DMS 273 treated with DMSO at 0.1 percent for 48 hours (cell line): ENCODE results near the gene ARHGAP15.

Source experiments
- DNase-seq: peaks from one replicate; lab custom pipeline; 2025; lab: John Stamatoyannopoulos, UW

Gene ARHGAP15

DNA sequence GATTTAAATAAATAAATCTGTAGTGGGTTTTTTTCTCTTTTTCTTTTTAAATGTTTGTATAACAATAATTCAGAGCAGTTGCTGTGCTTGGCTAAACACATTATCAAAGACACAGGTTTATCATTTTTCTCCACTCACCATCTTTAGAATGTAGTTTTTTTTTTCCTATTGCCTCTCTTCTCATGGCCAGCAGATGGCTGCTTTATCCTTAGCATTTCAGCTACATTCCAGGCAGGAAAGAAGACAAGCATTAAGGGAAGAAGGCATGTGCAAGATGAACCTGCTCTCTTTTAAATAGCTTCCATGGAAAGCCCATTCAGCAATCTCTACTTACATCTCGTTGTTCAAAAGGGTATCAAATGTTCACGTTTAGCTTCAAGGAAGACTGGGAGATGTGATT, 42.6 kb downstream of the ARHGAP15 start:
- no peak for DNase-seq

DNA sequence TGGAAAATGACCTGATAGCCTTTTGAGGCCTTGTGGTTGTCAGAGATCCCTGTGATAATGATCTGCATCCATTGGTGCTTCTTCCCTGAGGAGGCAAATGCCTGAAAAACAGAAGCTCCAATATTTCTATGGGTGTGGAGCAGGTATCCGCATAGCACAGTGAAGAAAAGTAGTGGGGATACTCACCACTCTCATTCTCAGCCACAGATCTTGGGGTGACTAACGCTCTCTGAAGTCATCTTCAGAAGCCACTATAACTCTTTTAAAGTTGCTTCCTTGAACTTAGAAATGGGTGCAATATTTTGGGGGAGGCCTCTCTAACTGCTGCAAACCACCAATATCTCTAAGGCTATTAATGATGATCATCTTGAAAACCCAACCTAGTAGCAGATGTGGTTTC, 46.2 kb downstream of the ARHGAP15 start:
- DNase-seq, result no peak

DNA sequence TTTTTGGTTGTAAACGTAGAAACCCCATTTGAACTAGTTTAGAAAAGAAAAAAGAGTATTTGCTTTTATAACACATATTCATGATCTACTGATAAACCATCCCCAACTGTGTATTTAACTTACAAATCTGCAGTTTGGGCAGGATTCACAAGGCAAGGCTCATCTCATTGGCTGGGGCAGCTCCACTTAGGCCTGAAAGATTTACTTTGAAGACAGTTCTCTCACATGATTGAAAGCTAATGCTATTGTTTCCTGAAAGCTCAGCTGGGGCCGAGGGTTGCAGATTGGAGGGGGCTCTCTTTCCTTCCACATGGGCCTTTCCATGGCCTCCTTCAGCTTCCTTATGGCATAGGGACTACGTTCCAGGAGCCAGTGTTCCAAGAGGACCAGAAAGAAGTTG, 47.4 kb downstream of the ARHGAP15 start:
- DNase-seq, result no peak

DNA sequence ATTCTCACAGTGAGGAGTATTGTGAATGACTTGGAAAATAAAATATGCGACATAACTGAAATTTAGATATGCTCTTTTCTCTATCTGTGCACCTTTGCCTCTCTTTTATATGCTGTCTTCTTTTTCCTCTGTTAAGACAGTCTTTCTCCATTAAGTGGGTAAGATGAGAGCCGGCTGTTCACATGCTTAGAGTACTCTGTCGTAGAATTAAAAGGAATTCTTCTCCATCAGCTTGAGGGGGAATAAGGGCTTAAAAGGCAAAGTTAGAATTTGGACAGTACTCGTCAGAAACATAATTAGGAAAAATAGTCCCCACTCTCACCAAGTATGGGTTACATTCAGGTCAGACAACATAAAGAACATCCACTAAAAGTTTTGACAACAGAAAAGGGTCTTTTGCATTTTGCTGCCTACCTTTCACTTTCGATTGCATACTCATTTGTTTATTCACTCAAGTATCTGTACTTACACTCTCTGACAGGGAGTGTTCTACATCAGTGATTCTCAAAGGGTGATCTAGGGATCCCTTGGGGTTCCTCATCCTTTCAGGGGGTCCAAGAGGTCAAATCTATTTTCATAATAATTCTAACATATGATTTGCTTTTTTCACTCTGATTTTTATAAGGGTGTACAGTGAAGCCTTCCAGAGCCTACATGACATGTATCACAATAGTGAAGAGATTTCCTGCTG, 48.0 kb downstream of the ARHGAP15 start:
- no peak for DNase-seq

DNA sequence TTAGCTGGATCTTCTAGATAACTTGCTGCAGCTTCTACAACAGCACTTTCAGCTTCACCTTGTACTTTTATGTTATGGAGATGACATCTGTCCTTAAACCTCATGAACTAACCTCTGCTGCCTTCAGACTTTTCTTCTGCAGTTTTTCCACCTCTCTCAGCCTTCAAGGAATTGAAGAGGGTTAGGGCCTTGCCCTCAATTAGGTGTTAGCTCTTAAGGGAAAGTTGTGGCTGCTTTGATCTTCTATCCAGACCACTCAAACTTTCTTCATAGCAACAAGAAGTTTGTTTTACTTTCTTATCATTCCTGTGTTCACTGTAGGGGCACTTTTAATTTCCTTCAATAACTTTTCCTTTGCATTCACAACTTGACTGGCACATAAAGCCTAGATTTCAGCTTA, 52.3 kb downstream of the ARHGAP15 start:
- DNase-seq, result no peak

DNA sequence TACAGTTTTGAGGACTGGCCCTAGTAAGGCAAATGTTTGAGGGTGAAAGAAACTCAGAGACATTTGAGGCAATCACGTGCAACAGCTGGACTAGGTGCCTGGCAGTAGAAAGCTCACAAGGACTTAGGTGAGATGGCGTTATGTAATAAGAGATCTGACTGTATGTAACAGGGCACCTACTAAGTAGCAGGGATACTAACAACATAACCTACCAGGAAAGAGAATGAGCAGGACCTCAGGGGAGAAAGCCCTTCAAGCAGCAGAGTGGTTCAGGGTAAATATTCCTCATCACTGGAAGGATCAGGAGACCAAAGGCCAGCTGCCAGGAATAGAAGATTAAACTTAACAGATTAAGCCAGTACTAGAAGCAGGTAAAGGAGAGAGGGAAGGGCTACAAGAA, 53.4 kb downstream of the ARHGAP15 start:
- DNase-seq, result no peak

DNA sequence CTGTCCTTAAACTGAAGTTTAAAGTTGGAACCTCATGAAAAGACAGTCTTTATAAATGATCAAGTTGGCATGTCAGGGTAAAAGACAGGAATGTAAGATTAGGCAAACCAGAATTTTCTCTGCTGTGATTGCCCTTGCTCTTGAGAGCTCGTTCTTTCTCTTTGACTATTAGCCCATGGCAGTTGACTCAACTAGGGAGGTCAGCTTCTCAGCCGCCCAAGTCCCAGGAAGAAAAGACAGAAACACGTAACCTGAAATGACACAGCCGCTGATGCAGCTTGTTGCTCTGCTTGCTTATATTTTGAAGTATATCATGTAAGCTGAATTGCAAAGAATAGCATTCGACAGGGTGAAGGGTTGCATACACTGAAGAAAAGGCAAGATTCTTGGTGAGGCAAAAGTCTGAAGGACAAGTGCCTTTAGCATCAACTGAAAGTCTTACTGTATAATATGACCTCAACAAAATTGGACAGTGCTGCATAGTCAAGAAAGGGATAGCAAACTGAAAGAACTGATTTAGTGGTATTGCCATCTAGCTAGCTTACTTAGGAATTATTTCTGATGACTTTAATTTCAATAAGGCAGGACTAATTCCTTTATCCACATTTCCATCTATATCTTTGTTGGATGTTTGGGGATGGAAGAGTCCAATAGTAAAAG, 54.7 kb downstream of the ARHGAP15 start:
- no peak for DNase-seq

DNA sequence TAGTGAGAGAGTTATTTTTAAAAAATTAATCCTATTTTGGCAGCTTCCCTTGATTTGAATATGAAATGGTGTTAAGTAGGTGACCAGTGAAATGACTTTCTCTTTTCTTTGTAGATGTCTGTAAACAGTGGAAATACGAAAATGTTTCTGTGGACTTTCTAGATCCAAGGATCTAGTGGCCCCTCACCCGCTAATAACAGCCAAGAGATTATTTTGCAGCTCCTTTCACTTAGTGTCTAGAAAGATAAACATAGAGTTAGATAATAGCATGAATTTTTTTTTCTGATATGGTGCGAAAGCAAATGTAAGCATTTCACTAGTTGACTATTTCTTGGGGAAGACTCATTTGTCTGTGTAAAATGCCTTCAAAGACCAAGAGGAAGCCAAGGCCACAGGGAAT, 57.7 kb downstream of the ARHGAP15 start:
- no peak for DNase-seq

DNA sequence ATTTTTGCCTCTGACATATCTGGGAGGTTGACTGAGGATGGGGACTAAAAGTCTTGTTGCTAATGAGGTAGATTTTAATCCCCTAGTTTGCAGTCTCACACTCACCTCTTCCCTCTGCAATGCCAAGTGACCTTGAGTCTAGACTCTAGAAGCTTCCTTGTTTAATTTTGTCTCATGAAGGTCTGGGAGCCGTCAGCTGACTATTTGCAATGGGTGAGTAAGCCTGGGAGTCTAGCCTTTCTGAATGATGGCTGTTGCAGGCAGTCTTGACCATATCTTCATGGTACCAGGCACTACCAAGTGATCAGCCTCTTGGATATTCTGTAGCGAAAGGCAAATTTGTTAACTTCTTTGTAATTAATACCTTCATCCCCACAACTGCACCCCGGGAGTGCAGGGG, 61.2 kb downstream of the ARHGAP15 start:
- DNase-seq, result no peak

DNA sequence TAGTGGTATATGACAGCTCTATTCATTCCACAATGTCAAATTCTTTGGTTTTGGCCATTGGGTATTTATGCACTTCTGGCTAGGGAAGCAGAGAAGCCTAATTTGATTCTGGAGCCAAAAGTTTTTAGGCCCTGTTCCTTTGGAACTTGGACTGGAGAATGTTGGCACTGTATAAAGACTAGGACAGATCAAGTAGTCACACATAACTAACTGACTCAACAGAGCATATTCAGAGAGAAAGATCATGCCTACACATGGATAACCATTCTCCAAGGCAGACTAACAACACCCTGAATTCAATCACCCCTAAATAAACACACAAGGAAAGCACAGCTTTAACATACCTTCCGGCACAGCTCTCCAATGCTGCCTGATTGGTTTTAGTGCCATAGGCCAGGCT, 62.9 kb downstream of the ARHGAP15 start:
- no peak for DNase-seq

DNA sequence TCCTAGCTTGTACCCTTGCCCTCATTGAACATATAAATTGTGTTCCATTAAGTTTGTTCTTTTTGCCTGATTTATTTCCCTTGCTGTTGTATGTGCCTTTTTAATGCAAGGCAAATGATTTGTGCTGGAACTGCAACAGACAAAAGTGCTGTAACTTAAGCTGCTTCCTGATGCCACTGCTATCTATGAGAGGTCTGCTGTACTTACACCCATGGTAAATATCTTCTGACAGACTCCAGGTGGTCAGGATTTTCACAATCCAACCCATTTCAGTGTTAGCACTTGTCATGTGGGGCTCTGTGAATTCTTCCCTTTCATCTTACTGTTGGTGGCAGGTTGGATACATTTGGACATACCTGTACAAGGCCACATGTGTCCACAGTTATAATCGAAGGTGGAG, 63.5 kb downstream of the ARHGAP15 start:
- peak; percentile 48 for DNase-seq

DNA sequence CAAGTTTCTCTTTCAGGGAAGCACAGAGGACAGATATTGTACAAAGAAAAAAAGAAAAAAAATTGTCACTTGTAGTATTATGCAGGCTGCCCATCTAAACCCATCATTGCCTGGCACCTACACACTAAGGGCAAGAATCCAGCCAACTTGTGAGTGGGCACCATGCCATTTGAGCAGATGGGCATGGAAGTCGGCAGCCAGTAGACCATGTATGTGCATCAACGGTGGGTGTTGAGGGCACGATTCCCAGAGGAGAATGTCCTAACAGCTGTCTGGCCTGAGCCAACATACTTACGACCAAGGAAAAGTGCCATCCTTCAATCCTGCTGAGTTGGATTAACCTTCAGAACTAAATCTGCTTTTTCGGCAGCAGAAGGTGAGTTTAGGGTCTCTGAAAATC, 63.9 kb downstream of the ARHGAP15 start:
- DNase-seq, result peak; percentile 87

DNA sequence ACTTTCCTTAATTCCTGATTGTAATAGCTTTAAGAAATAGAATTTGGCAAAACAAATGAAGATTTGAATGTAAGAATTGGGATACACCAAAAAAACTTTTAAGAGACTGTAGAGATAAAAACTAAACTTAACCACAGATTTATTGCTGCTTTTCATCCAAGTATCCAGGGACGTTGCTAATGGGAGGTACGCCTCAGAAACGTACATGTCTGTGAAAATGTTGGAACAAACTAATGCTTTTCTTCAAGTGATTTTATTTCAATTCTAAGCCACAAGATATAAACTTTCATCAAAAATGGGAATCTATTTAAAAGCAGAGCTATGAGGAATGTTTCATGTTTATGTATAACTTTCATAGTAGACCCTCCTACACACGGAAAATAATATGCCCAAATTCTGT, 66.3 kb downstream of the ARHGAP15 start:
- no peak for DNase-seq

DNA sequence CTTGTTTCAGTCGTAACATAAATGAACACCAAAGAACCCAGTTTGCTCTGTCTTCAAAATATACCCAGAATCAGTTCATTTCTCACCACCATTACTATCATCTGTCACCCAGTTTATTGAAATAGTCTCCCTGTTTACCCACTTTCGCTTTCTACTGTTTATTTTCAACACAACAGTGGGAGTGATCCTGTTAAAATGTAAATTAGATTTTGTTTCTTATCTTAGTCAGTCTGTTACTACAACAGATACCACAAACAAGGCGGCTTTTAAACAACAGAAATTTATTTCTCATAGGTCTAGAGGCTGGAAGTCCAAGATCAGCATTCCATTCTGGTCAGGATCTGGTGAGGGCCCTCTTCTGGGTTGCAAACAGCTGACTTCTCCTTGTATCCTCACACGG, 74.8 kb downstream of the ARHGAP15 start:
- no peak for DNase-seq

DNA sequence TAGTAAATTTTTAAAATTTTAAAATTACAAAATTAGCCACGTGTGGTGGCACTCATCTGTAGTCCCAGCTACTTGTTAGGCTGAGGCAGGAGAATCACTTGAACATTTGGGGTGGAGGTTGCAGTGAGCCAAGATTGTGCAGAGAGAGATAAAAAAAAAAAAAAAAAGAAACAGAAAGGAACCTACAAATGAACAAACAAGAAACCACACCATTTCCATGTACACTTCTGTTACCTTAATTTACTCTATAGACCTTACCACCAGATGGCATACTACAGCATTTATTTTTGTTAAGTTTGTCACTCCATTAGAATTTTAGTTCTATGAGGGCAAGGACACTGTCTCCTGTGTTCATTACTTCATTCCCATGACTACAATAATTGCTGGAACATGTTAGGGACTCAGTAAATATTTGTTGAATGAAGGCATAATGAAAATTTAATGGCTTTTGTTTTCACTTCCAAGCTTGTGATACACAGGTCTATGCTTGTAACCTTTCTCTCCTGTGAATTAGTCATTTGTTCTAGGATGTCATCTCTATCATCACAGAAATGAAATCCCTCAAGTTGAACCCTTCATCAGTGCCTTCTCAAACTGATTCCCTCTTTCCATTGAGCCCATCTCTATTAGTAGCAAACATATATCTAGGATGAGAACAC, 76.0 kb downstream of the ARHGAP15 start:
- no peak for DNase-seq

DNA sequence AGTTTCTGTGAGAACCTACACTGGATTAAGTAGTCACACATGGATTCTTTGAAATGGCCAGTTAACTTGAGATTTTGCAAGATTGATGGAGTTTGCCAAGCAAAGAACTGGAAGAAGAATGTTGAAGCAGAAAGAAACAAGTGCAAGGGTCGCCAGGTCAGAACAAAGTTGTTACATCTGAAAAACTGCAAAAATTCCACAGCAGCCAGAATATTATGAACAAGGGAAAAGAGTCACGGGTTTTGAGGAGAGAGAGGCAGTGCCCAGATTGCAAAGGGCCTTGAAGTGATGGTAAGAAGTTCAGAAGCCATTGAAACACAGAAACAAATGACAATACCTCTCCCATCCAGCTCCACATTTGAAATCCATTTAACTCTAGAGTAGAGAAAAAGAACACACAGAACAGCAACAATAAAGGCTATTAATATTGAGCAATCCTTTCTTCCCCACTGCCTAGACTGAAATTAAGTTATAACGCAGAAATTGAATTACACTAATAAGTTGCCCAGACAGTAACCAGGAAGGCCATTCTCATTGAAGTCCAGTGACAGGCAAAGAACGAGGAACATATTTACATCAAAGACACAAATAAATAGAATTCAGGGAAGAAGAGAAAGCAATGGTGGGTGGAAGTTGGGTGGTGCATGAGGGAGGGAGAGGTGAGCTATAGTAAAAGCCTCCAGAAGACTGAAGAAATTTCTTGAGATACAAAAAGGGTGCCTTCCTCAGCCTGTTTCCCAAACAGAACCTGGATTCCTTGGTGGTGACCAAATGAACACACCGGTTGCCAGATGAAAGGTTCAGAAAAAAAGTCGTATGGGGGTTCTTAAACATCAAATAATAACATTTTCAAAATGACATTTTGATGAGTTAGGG, 80.6 kb downstream of the ARHGAP15 start:
- no peak for DNase-seq

DNA sequence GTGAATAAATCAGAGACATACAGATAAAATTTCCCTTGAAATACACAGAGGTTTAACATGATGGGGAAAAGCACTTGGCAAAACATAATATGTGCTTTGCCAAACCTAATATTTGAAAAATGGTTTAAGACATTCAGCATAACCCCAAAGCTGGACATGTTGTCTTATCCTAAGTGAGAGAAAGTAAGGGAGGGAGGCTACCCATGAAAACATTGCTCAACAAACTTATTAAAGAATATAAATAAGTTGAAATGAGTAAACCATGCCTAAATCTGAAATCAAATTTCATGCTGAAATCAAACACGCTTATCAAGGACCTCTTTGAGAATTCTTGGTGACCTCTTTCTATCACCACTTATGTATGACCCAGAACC, 81.2 kb downstream of the ARHGAP15 start:
- DNase-seq, result no peak

DNA sequence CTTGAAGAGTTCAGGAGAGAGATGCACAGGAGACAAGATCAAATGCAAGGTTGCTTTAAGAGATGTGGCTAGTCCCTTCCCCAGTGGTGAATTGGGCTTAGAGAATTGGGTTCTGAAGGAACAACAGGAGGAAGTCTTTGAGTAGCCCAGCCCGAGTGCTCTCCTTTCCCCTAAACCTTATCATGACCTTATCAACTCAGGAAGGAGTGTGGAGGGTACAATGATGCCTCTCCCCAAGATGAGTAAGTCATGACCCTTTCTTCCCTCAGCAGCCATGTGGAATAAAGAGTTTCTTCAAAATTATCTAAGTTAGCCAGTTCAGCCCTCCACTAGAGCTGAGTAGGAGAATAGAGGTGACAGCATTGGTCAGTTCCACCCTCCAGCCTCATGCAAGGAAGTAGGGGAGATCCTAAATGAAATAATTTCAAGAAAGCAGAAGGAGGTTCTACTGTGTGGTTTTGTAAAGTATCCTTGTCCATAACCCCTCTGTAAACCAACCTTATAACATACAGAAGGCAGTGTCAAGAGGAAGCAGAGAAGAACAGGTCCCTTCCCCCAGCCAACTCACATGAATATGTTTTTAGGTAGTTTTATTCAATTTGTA, 88.4 kb downstream of the ARHGAP15 start:
- no peak for DNase-seq

DNA sequence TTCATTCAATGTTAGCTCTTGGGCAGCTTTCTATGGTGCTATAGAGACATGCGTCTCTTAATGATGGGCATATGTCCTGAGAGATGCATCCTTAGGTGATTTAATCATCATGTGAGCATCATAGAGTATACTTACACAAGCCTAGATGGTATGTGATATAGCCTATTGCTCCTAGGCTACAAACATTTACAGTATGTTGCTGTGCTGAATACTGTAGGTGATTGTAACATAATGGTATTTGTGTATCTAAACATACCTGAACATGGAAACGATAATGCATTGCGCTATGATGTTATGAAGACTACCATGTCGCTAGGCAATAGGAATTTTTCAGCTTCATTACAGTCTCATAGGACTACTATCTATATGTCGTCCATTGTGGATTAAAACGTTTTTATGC, 89.4 kb downstream of the ARHGAP15 start:
- no peak for DNase-seq

DNA sequence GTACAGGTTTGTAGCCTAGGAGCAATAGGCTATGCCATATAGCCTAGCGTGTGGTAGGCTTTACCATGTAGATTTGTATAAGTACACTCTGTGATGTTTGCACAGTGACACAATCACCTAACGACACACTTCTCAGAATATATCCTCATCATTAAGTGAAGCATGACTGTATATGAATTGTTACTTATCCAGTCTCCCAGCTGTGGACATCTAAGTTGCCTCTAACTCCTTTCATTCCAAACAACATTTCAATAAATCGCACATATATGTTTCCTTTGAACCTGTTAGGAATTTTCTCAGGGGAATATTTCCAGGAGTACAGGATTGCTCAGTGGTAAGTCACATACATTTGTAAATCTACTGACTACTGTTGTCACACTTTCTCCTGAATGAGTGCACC, 90.0 kb downstream of the ARHGAP15 start:
- DNase-seq, result no peak

DNA sequence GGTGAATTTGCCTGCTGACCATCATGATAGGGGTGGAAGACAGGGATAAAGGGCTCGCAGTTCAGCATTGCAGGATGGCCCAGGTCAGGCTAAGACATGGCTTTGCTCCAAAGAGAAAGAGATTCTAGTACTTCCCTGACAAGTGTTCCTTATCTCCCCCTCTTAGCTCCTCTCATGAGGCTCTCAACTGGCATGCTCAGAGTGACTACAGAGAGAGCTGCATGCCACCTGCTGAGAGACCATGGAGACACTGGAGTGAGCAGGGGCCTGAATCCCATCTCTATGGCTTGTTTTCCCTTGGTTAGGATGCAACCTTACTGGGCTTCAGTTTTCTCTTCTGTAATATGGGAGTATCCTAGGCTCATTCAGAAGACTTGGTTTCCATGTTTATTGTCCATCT, 94.3 kb downstream of the ARHGAP15 start:
- no peak for DNase-seq

DNA sequence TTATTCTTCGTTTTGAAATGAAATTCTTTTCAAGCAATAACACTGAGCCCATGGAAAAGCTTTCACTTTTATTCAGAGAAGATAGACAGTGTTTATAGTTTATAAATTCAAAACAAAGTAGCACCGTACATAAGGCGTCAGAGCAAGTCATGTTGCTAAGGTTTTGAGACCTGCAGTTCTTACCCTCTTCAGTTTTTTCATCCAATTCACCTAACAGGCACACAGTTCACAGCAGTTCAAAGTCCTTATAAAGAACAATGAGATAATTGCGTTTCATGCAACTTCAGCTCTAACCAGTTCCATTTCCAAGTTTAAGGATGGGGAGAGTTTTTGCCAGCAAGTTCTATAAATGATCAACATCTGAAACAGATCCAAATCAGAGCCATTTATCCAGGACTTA, 96.7 kb downstream of the ARHGAP15 start:
- no peak for DNase-seq
